ENCODE results near the gene KCP. TPM values are rescaled to one million over a fixed set of nuclear protein-coding genes. Genes with fewer than 3 reads are reported as not detected.

Gene KCP
- total RNA-seq, 4 donors from 2014 or later = 0.46 to 3.3 (median 1.2) TPM

- no peak for TF ChIP-seq CTCF (IDR thresholded peaks at IDR 0.05)
- ATAC-seq (ENCODE audit: low FRiP score) (no peak), DNase-seq (ENCODE audit: low spot score) (no peak)
These were observed 55.0 kb downstream of the KCP start for GRCh38 chr7:128855559-128855958.

- no peak for DNase-seq (ENCODE audit: low spot score)
- TF ChIP-seq CTCF (IDR thresholded peaks at IDR 0.05) = no peak
- no peak for ATAC-seq (ENCODE audit: low FRiP score)
These were observed 56.1 kb downstream of the KCP start for GRCh38 chr7:128854396-128854795.

- TF ChIP-seq CTCF (IDR thresholded peaks at IDR 0.05) = no peak
- DNase-seq (ENCODE audit: low spot score) = no peak
- no peak for ATAC-seq (ENCODE audit: low FRiP score)
These were observed 56.7 kb downstream of the KCP start for GRCh38 chr7:128853799-128854198.

- ATAC-seq (ENCODE audit: low FRiP score) (no peak), DNase-seq (ENCODE audit: low spot score) (no peak)
- TF ChIP-seq CTCF (IDR thresholded peaks at IDR 0.05) = no peak
These were observed 57.8 kb downstream of the KCP start for GRCh38 chr7:128852537-128853254.

- TF ChIP-seq CTCF (IDR thresholded peaks at IDR 0.05) = no peak
- DNase-seq (ENCODE audit: low spot score) (no peak), ATAC-seq (ENCODE audit: low FRiP score) (no peak)
These were observed 60.6 kb downstream of the KCP start for GRCh38 chr7:128849804-128850490.

GRCh38 chr7:128849156-128849515 lies 61.4 kb downstream of the KCP start:
- no peak for DNase-seq (ENCODE audit: low spot score)
- no peak for TF ChIP-seq CTCF (IDR thresholded peaks at IDR 0.05)
- ATAC-seq (ENCODE audit: low FRiP score) = no peak

Data from omental fat pad (tissue), 4 donors.